Smooth muscle cell (in vitro differentiated cells): ENCODE data around the gene ST6GALNAC4. TPM values are rescaled to one million over a fixed set of nuclear protein-coding genes. Genes with fewer than 3 reads are reported as not detected.

Source experiments
- DNase-seq: peaks from one replicate; lab custom pipeline; 2025; ENCODE audit not compliant: unreplicated experiment; lab: John Stamatoyannopoulos, UW
- H2AFZ ChIP-seq: fragments of 200-600 bp; sonication (generic); 2 replicates; pipeline ENCODE4 v1.6.0; 2016; ENCODE audit warnings: antibody characterized with exemption, low read depth, mild to moderate bottlenecking
- H3F3A ChIP-seq: fragments of 200-600 bp; sonication (generic); 2 replicates; pipeline ENCODE4 v1.6.0; 2017; ENCODE audit warnings: antibody characterized with exemption, low read depth
- H3K27ac ChIP-seq: fragments of 200-600 bp; sonication (generic); 2 replicates; pipeline ENCODE4 v1.5.1; 2016; ENCODE audit warnings: low read depth, mild to moderate bottlenecking
- H3K27me3 ChIP-seq: fragments of 200-600 bp; sonication (generic); 2 replicates; pipeline ENCODE4 v1.6.1; 2016; ENCODE audit warnings: low read depth, mild to moderate bottlenecking
- H3K36me3 ChIP-seq: fragments of 200-600 bp; sonication (generic); 2 replicates; pipeline ENCODE4 v1.5.1; 2016; ENCODE audit warnings: low read depth
- H3K4me1 ChIP-seq: fragments of 200-600 bp; sonication (generic); 2 replicates; pipeline ENCODE4 v1.5.1; 2016; ENCODE audit warnings: low read depth
- H3K4me2 ChIP-seq: fragments of 200-600 bp; sonication (generic); 2 replicates; pipeline ENCODE4 v1.6.0; 2016; ENCODE audit warnings: mild to moderate bottlenecking
- H3K4me3 ChIP-seq: fragments of 200-600 bp; sonication (generic); 2 replicates; pipeline ENCODE4 v1.5.1; 2016; ENCODE audit warnings: mild to moderate bottlenecking
- H3K79me2 ChIP-seq: fragments of 200-600 bp; sonication (generic); 2 replicates; pipeline ENCODE4 v1.6.0; 2016; ENCODE audit warnings: low read depth, mild to moderate bottlenecking
- H3K9ac ChIP-seq: fragments of 200-600 bp; sonication (generic); 2 replicates; pipeline ENCODE4 v1.6.0; 2016; ENCODE audit warnings: low read depth
- H3K9me3 ChIP-seq: fragments of 200-600 bp; sonication (generic); replicated peaks from 2 replicates; pipeline ENCODE4 v1.5.1; 2016; ENCODE audit warnings: low read depth
- H4K20me1 ChIP-seq: fragments of 200-600 bp; sonication (generic); 2 replicates; pipeline ENCODE4 v1.6.0; 2016; ENCODE audit warnings: low read depth
- WGBS: methylation state at CpG from one replicate; pipeline ENCODE4 v1.1.7; 2016; ENCODE audit warnings: low lambda C conversion rate; 5-methylcytosine and 5-hydroxymethylcytosine counted together
- polyA plus RNA-seq: library from polyadenylated mRNA; unstranded; fragments of >200 nt; fragmentation: Nextera tagmentation; extraction: Ambion mirVana; gene quantifications from 2 replicates; pipeline ENCODE4 v1.2.1, GENCODE V29; 2016
- total RNA-seq: library from RNA; depleted of rRNA; stranded (reverse); fragments of >200 nt; gene quantifications from 2 replicates; pipeline ENCODE4 v1.2.3, GENCODE V29; 2014
- TF ChIP-seq, protein P1 (sequence below): fragments of 200-600 bp; sonication (generic); IDR thresholded peaks from 2 replicates; pipeline ENCODE4 v1.5.1; 2017; ENCODE audit warnings: borderline replicate concordance, mild to moderate bottlenecking, antibody characterized with exemption; ENCODE audit not compliant: insufficient read depth, poor library complexity, severe bottlenecking

The ST6GALNAC4 gene
- total and polyA plus RNA-seq, 2 experiments from 2014 or later: 12.1 to 22.5 TPM

DNA sequence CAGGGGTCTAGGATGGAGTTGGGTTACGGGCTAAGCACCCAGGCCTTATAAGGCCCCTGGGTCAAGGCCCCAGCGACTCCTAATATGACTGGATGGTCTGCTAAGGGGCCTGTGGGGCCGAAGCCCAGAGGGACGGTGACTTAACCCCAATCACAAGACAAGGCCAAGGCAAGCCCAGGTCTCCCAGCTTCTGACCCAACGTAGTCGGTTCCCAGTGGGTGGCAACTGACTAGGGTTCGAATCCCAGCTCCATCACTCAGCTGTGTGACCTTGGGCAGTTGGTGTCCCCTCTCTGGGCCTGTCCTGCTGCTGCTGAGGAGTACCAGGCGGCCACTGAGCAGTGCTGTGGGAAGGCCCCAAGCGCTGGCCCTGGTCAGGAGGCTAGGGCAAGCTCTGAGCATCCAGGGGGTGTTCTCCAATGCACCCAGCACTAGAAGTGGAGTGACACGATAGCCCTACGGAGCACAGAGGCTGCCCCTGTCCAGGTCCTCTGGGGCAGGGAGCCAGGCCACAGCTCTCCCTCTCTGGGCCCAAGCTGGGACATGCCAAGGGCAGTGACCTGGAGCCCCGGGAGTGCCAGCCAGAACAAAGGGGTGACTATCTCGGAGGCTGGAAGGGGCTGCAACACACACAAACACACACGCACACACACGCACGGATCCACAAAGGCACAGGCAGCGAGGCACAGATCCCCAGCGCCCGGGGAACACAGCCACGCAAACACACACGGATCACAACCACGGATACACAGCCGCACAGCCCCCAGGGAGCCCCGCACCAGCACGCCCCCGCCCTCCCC is 39.9 kb downstream of the ST6GALNAC4 start:
- Histone ChIP-seq H3K27ac (peak overlapping the region; percentile 4), H3K4me1 (peaks cover 5% of the 10 kb centered on the region), H3K9ac (peak overlapping the region; percentile 29), H3K36me3 (no peaks in the 10 kb centered on the region), H4K20me1 (no peaks in the 10 kb centered on the region), H3K79me2 (no peaks in the 10 kb centered on the region), H3K9me3 (no peaks in the 10 kb centered on the region), H2AFZ (no peak overlapping the region), H3K4me3 (peak overlapping the region; percentile 58), H3K4me2 (peak overlapping the region; percentile 91), H3F3A (no peaks in the 10 kb centered on the region), H3K27me3 (no peaks in the 10 kb centered on the region)
- WGBS: 45% methylated on average over 23 of the region's 26 CpGs
- DNase-seq: no peak
- TF ChIP-seq, protein P1, sequence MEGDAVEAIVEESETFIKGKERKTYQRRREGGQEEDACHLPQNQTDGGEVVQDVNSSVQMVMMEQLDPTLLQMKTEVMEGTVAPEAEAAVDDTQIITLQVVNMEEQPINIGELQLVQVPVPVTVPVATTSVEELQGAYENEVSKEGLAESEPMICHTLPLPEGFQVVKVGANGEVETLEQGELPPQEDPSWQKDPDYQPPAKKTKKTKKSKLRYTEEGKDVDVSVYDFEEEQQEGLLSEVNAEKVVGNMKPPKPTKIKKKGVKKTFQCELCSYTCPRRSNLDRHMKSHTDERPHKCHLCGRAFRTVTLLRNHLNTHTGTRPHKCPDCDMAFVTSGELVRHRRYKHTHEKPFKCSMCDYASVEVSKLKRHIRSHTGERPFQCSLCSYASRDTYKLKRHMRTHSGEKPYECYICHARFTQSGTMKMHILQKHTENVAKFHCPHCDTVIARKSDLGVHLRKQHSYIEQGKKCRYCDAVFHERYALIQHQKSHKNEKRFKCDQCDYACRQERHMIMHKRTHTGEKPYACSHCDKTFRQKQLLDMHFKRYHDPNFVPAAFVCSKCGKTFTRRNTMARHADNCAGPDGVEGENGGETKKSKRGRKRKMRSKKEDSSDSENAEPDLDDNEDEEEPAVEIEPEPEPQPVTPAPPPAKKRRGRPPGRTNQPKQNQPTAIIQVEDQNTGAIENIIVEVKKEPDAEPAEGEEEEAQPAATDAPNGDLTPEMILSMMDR: no peak

DNA sequence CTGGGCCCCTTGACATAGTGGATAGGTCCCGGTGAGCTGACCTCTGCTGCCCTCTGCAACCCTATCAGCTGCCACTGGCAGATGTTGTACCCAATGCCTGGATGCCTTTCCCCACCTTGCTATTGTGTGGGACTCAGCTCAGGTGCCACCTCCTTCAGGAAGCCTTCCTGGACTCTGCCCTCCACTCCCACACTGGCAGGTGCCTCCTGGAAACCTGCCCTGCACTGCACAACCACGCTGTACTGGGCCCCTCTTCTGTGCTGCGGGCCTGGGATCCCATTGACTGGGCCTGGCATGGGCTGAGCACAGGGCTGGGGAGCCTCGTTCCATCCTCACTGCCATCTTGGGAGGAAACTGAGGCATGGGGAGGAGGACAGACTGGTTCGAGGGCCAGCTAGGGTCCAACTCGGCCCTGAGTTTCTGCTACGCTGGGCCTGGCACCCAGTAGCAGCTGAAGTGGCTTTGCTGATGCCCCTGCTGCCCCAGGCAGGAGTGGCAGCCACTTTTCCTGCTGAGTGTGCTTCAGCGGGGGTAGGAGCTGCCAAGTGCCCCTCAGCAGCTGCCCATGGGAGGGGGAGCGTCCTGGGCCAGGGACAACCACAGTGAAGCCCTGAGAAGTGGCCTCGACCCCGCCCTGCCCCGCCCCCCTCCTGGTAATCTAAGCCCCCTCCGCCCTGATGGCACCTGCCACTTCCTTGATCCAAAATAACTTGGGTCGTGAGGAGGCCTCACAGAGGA is 40.6 kb downstream of the ST6GALNAC4 start:
- Histone ChIP-seq H3K4me1 (peaks cover 5% of the 10 kb centered on the region), H4K20me1 (no peaks in the 10 kb centered on the region), H2AFZ (no peak overlapping the region), H3K9ac (no peak overlapping the region), H3K79me2 (no peaks in the 10 kb centered on the region), H3F3A (no peaks in the 10 kb centered on the region), H3K27me3 (no peaks in the 10 kb centered on the region), H3K4me2 (peak overlapping the region; percentile 91), H3K36me3 (no peaks in the 10 kb centered on the region), H3K27ac (no peak overlapping the region), H3K4me3 (no peak overlapping the region), H3K9me3 (no peaks in the 10 kb centered on the region)
- no peak for DNase-seq
- WGBS: 90% methylated on average over 12 of the region's 14 CpGs
- TF ChIP-seq, protein P1: no peak

DNA sequence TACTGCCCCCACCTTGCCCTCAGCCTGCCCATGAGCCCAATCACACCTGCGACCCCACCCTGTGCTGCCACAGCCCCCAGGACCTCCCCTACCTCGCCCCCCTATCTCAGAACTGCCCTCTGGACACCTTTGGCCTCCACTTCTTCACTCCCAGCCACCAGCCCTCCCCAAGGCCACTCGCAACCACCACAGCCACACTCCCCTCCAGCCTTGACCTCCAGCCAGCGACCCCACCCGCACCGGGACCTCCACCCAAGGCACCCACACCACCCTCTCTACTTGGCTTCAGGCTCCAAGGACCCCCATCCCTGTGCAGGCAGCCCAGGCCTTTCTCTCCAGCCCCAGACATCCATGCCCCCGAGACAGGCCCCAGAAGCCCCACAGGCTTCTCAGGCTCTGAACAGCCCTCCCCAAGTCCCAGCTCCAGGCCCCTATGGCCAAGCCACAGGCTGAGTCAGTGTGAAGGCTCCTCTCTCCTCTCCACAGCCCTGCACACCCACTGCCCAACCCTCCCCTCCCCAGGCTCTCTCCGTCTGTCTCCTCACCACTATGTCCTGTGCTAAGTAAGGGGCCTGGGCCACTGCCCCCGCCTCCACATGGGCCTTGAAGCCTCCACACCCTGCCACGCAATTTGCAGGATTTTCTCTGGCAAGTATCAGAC is 41.4 kb downstream of the ST6GALNAC4 start:
- Histone ChIP-seq H3K27ac (peak overlapping the region; percentile 8), H2AFZ (no peak overlapping the region), H3K4me3 (peak overlapping the region; percentile 2), H3F3A (no peaks in the 10 kb centered on the region), H3K79me2 (no peaks in the 10 kb centered on the region), H3K36me3 (no peaks in the 10 kb centered on the region), H3K4me2 (peak overlapping the region; percentile 81), H3K27me3 (no peaks in the 10 kb centered on the region), H3K4me1 (peaks cover 5% of the 10 kb centered on the region), H3K9me3 (no peaks in the 10 kb centered on the region), H3K9ac (no peak overlapping the region), H4K20me1 (no peaks in the 10 kb centered on the region)
- 17% methylated on average over 4 of the region's 10 CpGs for WGBS
- peak; percentile 27 for DNase-seq
- TF ChIP-seq, protein P1: no peak
